Cerebellar cortex (tissue), 1 donor: ENCODE results near the gene ZNF330.

Experiments used
- DNase-seq: peaks from one replicate; pipeline ENCODE4 v3.0.0-alpha.2; 2015; ENCODE audit warnings: low spot score

Gene ZNF330

DNA sequence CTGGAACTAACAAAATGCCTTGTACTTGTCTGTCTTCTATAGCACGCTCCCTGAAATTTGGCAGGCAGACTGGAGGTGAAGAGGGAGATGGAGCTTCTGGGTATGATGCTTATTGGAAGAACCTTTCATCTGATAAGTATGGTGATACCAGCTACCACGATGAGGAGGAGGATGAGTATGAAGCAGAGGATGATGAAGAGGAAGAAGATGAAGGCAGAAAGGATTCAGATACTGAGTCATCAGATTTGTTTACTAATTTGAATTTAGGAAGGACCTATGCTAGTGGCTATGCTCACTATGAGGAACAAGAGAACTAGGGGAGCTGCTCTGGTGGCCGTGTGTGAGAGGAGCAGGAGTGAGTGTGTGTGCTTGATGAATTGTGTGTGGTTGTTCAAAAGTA, 13.0 kb downstream of the ZNF330 start:
- no peak for DNase-seq

GRCh38 chr4:141238186-141238585, 17.5 kb downstream of the ZNF330 start:
- no peak for DNase-seq

GRCh38 chr4:141240259-141240658, 19.6 kb downstream of the ZNF330 start:
- DNase-seq = no peak

GRCh38 chr4:141240671-141241070, 20.0 kb downstream of the ZNF330 start:
- no peak for DNase-seq

- DNase-seq = no peak
Observed at GRCh38 chr4:141241986-141242385, 21.3 kb downstream of the ZNF330 start.

DNA sequence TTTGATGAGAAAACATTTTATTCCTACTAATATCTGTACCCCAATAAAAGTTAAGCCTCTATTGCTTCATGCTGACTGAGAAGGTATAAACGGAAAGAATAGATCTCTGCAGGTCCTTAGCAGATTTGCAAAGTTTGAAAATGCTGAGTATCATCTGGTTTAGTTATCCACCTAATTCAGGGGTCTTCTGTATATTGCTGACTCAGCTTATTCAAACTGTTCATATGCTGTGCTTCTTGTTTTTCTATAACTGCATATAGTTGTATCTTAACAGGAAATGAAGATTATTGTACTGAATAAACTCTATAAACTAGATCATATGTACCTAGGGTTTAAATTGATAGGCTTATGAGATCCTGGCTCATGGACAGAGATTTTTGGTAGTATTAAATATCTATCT, 23.7 kb downstream of the ZNF330 start:
- DNase-seq = no peak

- DNase-seq = no peak
Observed at GRCh38 chr4:141246243-141246642, 25.5 kb downstream of the ZNF330 start.

DNA sequence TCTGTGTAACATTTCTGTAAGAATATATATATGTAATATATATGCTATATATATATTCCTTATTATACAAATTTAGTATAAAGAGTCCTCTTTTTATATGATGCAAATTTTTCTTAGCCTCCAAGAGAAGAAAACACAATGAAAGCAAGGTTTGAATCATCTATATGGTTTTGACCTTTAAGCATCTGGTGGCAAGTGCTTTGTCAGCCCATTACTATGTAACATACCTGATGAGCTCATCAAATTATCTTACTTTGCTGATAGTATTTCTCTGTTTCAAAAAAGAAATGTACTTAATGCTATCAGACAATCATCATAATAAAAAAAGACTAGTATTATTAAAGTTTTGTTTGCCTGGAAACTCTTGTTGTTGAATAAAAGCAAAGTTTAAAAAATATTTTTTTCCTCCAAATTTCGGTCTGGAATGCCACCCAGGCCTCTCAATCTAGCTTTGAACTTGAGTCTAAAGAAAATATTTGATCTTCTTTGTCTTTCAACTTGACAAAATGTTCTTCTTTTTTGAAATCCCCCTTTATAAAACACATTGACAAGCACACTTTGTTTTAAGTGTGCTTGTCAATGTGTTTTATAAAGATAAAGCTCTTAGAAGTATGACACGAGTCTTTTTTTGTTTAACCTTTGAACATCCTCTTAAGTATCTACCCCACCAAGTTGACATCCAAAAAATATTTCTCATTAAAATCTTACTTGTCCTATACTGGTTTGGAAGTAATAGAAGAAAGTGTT, 26.2 kb downstream of the ZNF330 start:
- no peak for DNase-seq

- DNase-seq = no peak
Observed at GRCh38 chr4:141247430-141247780, 26.7 kb downstream of the ZNF330 start.

GRCh38 chr4:141248029-141248428, 27.3 kb downstream of the ZNF330 start:
- no peak for DNase-seq

GRCh38 chr4:141248486-141248885, 27.8 kb downstream of the ZNF330 start:
- DNase-seq = no peak

- DNase-seq = no peak
Observed at GRCh38 chr4:141254326-141254725, 33.6 kb downstream of the ZNF330 start.

DNA sequence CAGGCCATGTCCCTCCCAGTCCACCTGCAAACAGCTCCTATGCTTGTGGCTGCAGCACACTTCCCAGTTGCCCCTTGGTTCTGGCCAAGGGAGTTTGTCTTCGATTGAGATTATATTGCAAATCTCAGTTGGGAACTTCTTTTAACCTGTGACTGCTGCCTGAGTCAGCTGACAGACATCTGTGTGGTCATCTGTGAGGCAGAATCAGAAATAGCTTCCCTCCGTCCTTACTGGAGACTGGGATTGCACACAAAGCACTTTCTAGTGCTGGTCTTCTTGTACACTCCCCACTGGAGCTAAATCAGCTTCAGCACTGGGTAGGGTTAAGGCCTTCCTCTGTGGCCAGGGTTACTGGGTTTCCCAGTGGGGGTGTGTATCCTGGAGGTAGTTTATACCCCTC, 34.3 kb downstream of the ZNF330 start:
- no peak for DNase-seq

DNA sequence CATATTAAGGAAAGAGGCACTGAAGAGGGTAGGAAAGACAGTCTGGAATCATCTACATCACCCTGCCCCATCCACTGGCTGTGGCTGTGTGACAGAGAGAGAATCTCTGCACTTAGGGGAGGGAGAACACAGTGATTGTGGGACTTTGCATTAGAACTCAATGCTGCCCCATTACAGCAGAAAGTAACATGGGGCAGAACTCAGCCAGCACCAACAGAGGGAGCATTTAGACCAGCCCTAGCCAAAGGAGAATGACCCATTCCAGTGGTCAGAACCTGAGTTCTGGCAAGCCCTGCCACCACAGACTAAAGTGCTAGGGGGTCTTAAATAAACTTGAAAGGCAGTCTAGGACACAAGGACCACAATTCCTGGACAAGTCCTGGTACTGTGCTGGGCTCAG, 37.9 kb downstream of the ZNF330 start:
- DNase-seq = no peak

DNA sequence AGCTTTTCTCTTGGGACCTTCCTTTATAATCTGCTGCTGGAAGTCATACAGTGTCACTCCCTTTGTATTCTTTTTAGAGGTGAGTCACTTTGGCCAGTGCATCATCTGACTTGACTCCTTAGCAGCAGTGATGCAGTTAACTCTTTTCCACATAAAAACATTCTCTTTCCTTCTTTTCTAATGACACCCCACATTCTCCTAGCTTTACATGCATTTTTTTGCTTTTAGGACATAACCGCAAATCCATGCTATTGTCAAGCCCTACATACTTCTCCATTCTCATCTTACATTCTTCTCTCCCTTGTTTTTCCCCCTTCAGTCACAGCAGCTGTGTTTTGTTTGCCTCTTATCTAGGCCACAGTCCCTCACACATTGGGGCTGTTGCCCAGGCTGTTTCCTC, 55.1 kb downstream of the ZNF330 start:
- DNase-seq = no peak

DNA sequence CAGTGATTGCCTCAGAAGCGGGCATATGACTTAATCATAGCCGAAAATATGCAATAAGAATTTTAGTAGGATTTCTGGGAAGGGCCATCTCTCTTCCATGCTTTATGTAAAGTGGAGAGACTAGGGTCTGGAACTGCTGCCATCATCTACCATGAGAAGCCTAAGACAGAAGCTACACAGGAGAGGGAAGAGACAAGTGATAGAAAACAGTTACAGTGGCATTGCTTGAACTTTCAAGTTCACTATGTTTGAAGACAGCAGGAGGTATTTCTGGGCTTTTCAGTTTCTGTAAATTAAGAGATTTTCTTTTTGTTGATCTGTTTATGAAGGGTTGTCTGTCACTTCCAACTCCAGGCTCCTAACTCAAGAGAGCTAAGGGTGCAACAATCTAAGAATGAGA, 62.5 kb downstream of the ZNF330 start:
- DNase-seq = no peak

DNA sequence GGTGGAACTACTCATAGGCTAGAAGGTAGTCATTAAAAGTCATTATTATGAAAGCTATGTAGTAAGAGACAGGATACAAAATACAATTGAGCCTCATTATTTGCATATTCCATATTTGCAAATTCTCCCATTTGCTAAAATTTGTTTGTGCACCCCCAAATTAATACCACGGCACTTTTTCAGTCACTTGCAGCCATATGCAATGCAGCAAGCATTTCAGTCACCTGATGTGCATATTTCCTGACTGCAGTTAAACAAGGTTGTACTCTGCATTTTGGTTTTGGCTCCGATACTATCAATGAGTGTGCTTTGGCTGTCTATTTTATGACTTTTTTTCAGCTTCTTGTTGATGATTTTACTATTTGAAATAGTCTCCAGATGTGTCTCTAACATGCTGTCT, 62.9 kb downstream of the ZNF330 start:
- no peak for DNase-seq
